HepG2 (cell line): ENCODE data around the gene NUBP2. TPM values are rescaled to one million over a fixed set of nuclear protein-coding genes. Genes with fewer than 3 reads are reported as not detected.

Experiments used
- ATF1 ChIP-seq: IDR thresholded peaks from 2 replicates; pipeline ENCODE4 v1.6.1; 2016; ENCODE audit warnings: mild to moderate bottlenecking, control low read depth
- ATF2 ChIP-seq: sonication (generic); formaldehyde crosslinking; IDR thresholded peaks from 2 replicates; pipeline ENCODE4 v1.4.0; 2020; ENCODE audit warnings: missing genetic modification reagents
- BRD4 ChIP-seq: sonication (generic); formaldehyde crosslinking; IDR thresholded peaks from 2 replicates; pipeline ENCODE4 v1.4.0; 2020; ENCODE audit warnings: missing genetic modification reagents
- CBX1 ChIP-seq: IDR thresholded peaks from one replicate; pipeline ENCODE4 v1.6.1; 2016; ENCODE audit warnings: antibody characterized with exemption, low read depth
- CSRNP2 ChIP-seq: sonication (generic); formaldehyde crosslinking; conservative IDR thresholded peaks from 2 replicates; pipeline ENCODE4 v1.8.0; 2022; ENCODE audit warnings: low read depth, missing genetic modification reagents
- GATAD1 ChIP-seq: IDR thresholded peaks from 2 replicates; pipeline ENCODE4 v1.6.1; 2016; ENCODE audit warnings: missing genetic modification reagents, missing compliant biosample characterization
- KDM5A ChIP-seq: fragments of 200-600 bp; sonication (generic); IDR thresholded peaks from 2 replicates; pipeline ENCODE4 v1.7.0; 2018; ENCODE audit warnings: antibody characterized with exemption, mild to moderate bottlenecking, low read length, borderline replicate concordance
- MAZ ChIP-seq, 2 experiments: sonication (generic) in 1 of 2; formaldehyde crosslinking in 1 of 2; IDR thresholded peaks; 2 replicates each; pipeline versions ENCODE4 v1.5.0 to v1.6.1; 2012 to 2020; ENCODE audit warnings: low read depth in 2 of 2, mild to moderate bottlenecking in 2 of 2, borderline replicate concordance in 1 of 2, improper control_type of control experiment in 1 of 2, low read length in 1 of 2, missing genetic modification reagents in 1 of 2, moderate library complexity in 1 of 2
- MTA1 ChIP-seq: sonication (generic); formaldehyde crosslinking; IDR thresholded peaks from 2 replicates; pipeline ENCODE4 v1.4.0; 2020; ENCODE audit warnings: missing genetic modification reagents, mild to moderate bottlenecking, borderline replicate concordance
- MTF2 ChIP-seq: sonication (generic); formaldehyde crosslinking; IDR thresholded peaks from 2 replicates; pipeline ENCODE4 v1.5.0; 2020; ENCODE audit warnings: missing genetic modification reagents, borderline replicate concordance
- MYC ChIP-seq: sonication (generic); formaldehyde crosslinking; IDR thresholded peaks from 2 replicates; pipeline ENCODE4 v1.9.0; 2021; ENCODE audit warnings: missing genetic modification reagents, borderline replicate concordance
- MYNN ChIP-seq: sonication (generic); formaldehyde crosslinking; IDR thresholded peaks from 2 replicates; pipeline ENCODE4 v1.4.0; 2020; ENCODE audit warnings: mild to moderate bottlenecking, low read depth, missing genetic modification reagents
- PAF1 ChIP-seq: IDR thresholded peaks from 2 replicates; pipeline ENCODE4 v1.6.1; 2016; ENCODE audit warnings: missing genetic modification reagents, missing compliant biosample characterization
- SMYD3 ChIP-seq: sonication (generic); formaldehyde crosslinking; IDR thresholded peaks from 2 replicates; pipeline ENCODE4 v1.8.1; 2023; ENCODE audit warnings: mild to moderate bottlenecking, missing genetic modification reagents
- SOX6 ChIP-seq, 2 experiments: fragments of 450-650 bp in 1 of 2; sonication (generic) in 1 of 2; formaldehyde crosslinking in 1 of 2; IDR thresholded peaks; 2 replicates each; pipeline versions ENCODE4 v1.4.0 to v1.6.1; 2017 to 2020; ENCODE audit warnings: antibody characterized with exemption in 1 of 2, mild to moderate bottlenecking in 1 of 2, missing genetic modification reagents in 1 of 2
- TCF7 ChIP-seq: sonication (generic); IDR thresholded peaks from 2 replicates; pipeline ENCODE4 v1.6.1; 2016; ENCODE audit warnings: antibody characterized with exemption, low read depth
- YEATS4 ChIP-seq: sonication (generic); formaldehyde crosslinking; IDR thresholded peaks from 2 replicates; pipeline ENCODE4 v1.4.0; 2020; ENCODE audit warnings: missing genetic modification reagents, borderline replicate concordance
- ZNF253 ChIP-seq: sonication (generic); formaldehyde crosslinking; IDR thresholded peaks from 2 replicates; pipeline ENCODE4 v1.8.0; 2022; ENCODE audit warnings: mild to moderate bottlenecking, missing genetic modification reagents, borderline replicate concordance
- ZNF263 ChIP-seq: sonication (generic); formaldehyde crosslinking; IDR thresholded peaks from 2 replicates; pipeline ENCODE4 v1.4.0; 2020; ENCODE audit warnings: missing genetic modification reagents
- ZNF382 ChIP-seq: sonication (generic); formaldehyde crosslinking; IDR thresholded peaks from 2 replicates; pipeline ENCODE4 v1.5.0; 2020; ENCODE audit warnings: missing genetic modification reagents, mild to moderate bottlenecking, borderline replicate concordance
- ZNF451 ChIP-seq: sonication (generic); formaldehyde crosslinking; IDR thresholded peaks from 2 replicates; pipeline ENCODE4 v1.5.0; 2020; ENCODE audit warnings: mild to moderate bottlenecking, missing genetic modification reagents
- ZNF503 ChIP-seq: sonication (generic); formaldehyde crosslinking; IDR thresholded peaks from 2 replicates; pipeline ENCODE4 v1.4.0; 2020; ENCODE audit warnings: missing genetic modification reagents
- ZNF550 ChIP-seq: sonication (generic); formaldehyde crosslinking; IDR thresholded peaks from 2 replicates; pipeline ENCODE4 v1.4.0; 2020; ENCODE audit warnings: mild to moderate bottlenecking, missing genetic modification reagents, borderline replicate concordance
- ZNF589 ChIP-seq: sonication (generic); formaldehyde crosslinking; conservative IDR thresholded peaks from 2 replicates; pipeline ENCODE4 v1.8.0; 2022; ENCODE audit warnings: mild to moderate bottlenecking, moderate library complexity, missing genetic modification reagents
- ZNF605 ChIP-seq: sonication (generic); formaldehyde crosslinking; IDR thresholded peaks from 2 replicates; pipeline ENCODE4 v1.8.0; 2022; ENCODE audit warnings: mild to moderate bottlenecking, missing genetic modification reagents
- ZNF839 ChIP-seq: sonication (generic); formaldehyde crosslinking; IDR thresholded peaks from 2 replicates; pipeline ENCODE4 v1.4.0; 2020; ENCODE audit warnings: missing genetic modification reagents, mild to moderate bottlenecking, borderline replicate concordance
- polyA plus RNA-seq, 8 experiments: library from polyadenylated mRNA; depleted of rRNA in 3 of 8; stranded (reverse) in 7 of 8; unstranded in 1 of 8; fragments of >200 nt; fragmentation: Illumina TruSeq in 4 of 8; extraction: Trizol in 4 of 8; gene quantifications; 2 replicates each; pipeline versions ENCODE4 v1.2.1 to v1.2.3, GENCODE V29; 2011 to 2016; ENCODE audit warnings: low read depth in 4 of 8, missing spikeins in 1 of 8, mixed read lengths in 1 of 8; ENCODE audit not compliant: insufficient read depth in 1 of 8
- total RNA-seq, 5 experiments: library from RNA; depleted of rRNA; stranded (reverse); fragments of >200 nt; fragmentation: Illumina TruSeq; extraction: Trizol; gene quantifications; 2 replicates each; pipeline ENCODE4 v1.2.3, GENCODE V29; 2016; ENCODE audit warnings: low read depth in 1 of 5

Gene NUBP2
- total and polyA plus RNA-seq, 2 of the 13 experiments (the other 11 are each of a cell fraction or from before 2014, with no cell fraction given): 25.7 to 61.5 TPM

- TF ChIP-seq SMYD3: no peak
- peak; percentile 91 for TF ChIP-seq TCF7
- no peak for TF ChIP-seq KDM5A
- TF ChIP-seq GATAD1: peak; percentile 55
- no peak for TF ChIP-seq ZNF253 (CRISPR knock-in tag)
- TF ChIP-seq ATF1 (CRISPR knock-in tag): no peak
- peak; percentile 48; the same call in 1 of the 2 replicates for TF ChIP-seq YEATS4 (CRISPR knock-in tag)
- no peak for TF ChIP-seq ZNF839 (CRISPR knock-in tag)
- no peak for TF ChIP-seq CSRNP2 (CRISPR knock-in tag)
- TF ChIP-seq BRD4: no peak
- TF ChIP-seq MAZ (IDR thresholded peaks at IDR 0.05; ENCODE audit: borderline replicate concordance, low read depth, low read length): no peak
- no peak for TF ChIP-seq MAZ (CRISPR knock-in tag; IDR thresholded peaks at IDR 0.05; ENCODE audit: low read depth)
- TF ChIP-seq MYC (CRISPR knock-in tag): peak; percentile 76; the same call in 1 of the 2 replicates
- peak; percentile 70; the same call in 1 of the 2 replicates for TF ChIP-seq MTA1 (CRISPR knock-in tag)
- peak; percentile 56; the same call in 1 of the 2 replicates for TF ChIP-seq ATF2 (CRISPR knock-in tag)
- no peak for TF ChIP-seq PAF1 (CRISPR knock-in tag)
- no peak for TF ChIP-seq CBX1
- TF ChIP-seq ZNF605 (CRISPR knock-in tag): 0 out of 2 replicates have a peak, but pooled peaks have one; percentile 74
- 0 out of 2 replicates have a peak, but pooled peaks have one; percentile 52 for TF ChIP-seq ZNF451
- TF ChIP-seq ZNF503 (CRISPR knock-in tag): peak; percentile 85; the same call in 1 of the 2 replicates
- no peak for TF ChIP-seq SOX6 (IDR thresholded peaks at IDR 0.05)
- peak; percentile 63 for TF ChIP-seq SOX6 (CRISPR knock-in tag; IDR thresholded peaks at IDR 0.05)
- TF ChIP-seq ZNF550 (CRISPR knock-in tag): no peak
- no peak for TF ChIP-seq ZNF589 (CRISPR knock-in tag)
- peak; percentile 57; the same call in 1 of the 2 replicates for TF ChIP-seq ZNF263
- TF ChIP-seq MYNN (CRISPR knock-in tag): no peak
- TF ChIP-seq MTF2 (CRISPR knock-in tag): no peak
- no peak for TF ChIP-seq ZNF382 (CRISPR knock-in tag)
These were observed 50.2 kb downstream of the NUBP2 start (continued) for GRCh38 chr16:1832838-1833454.
